Vagina (tissue), 2 donors: ENCODE measurements around the gene WDR38. TPM values are rescaled to one million over a fixed set of nuclear protein-coding genes. Genes with fewer than 3 reads are reported as not detected.

ENCODE experiments used
- DNase-seq, 2 donors: peaks; one replicate each; pipeline ENCODE4 v3.0.0-alpha.2; 2017; ENCODE audit errors: extremely low spot score in 2 of 2
- H3K27ac ChIP-seq: fragments of 200-600 bp; sonication (generic); one replicate; pipeline ENCODE4 v1.5.1; 2019
- H3K27me3 ChIP-seq: fragments of 200-600 bp; sonication (generic); one replicate; pipeline ENCODE4 v1.5.1; 2019
- H3K36me3 ChIP-seq, 2 donors: fragments of 200-600 bp; sonication (generic); one replicate each; pipeline ENCODE4 v1.5.1; 2017 to 2019
- H3K4me1 ChIP-seq: fragments of 200-600 bp; sonication (generic); one replicate; pipeline ENCODE4 v1.5.1; 2019
- H3K4me3 ChIP-seq, 2 donors: fragments of 200-600 bp; sonication (generic); 1 replicate in 1 of 2; 2 replicates in 1 of 2; pipeline ENCODE4 v1.5.1; 2016 to 2019
- H3K9me3 ChIP-seq: fragments of 200-600 bp; sonication (generic); one replicate; pipeline ENCODE4 v1.5.1; 2019
- POLR2A ChIP-seq, 2 donors: fragments of 450-650 bp; IDR thresholded peaks; one replicate each; pipeline ENCODE4 v1.6.1; 2017; ENCODE audit warnings: antibody characterized with exemption in 2 of 2, mild to moderate bottlenecking in 2 of 2, moderate library complexity in 2 of 2
- POLR2AphosphoS5 ChIP-seq, 2 donors: sonication (generic); formaldehyde crosslinking; IDR thresholded peaks; one replicate each; pipeline ENCODE4 v1.9.0; 2017; ENCODE audit warnings: antibody characterized with exemption in 2 of 2, mild to moderate bottlenecking in 2 of 2, low read depth in 1 of 2; ENCODE audit not compliant: insufficient read depth in 1 of 2
- intact Hi-C: fragments of 100-400 bp; cut with DNase I; formaldehyde crosslinking; loops from one replicate; pipeline ENCODE4 v1.15.1; 2023
- total RNA-seq: library from RNA; depleted of rRNA; stranded (reverse); fragments of >200 nt; gene quantifications from one replicate; pipeline ENCODE4 v1.2.3, GENCODE V29; 2016
- TF ChIP-seq, protein P1 (sequence below), 3 experiments: fragments of 450-650 bp in 2 of 3; fragments of 200-600 bp in 1 of 3; sonication (generic) in 1 of 3; IDR thresholded peaks; one replicate each; pipeline ENCODE4 v1.5.1; 2017 to 2019; ENCODE audit warnings: antibody characterized with exemption in 3 of 3, mild to moderate bottlenecking in 2 of 3, moderate library complexity in 2 of 3

WDR38 gene
- total RNA-seq, 1 donor from 2014 or later, result not detected

- intact Hi-C loops, result no loop called here
- Histone ChIP-seq H3K4me1 (peaks cover 20% of the 10 kb centered on the region), H3K36me3 (no peaks in the 10 kb centered on the region), H3K27ac (no peak overlapping the region), H3K27me3 (no peaks in the 10 kb centered on the region), H3K9me3 (no peaks in the 10 kb centered on the region), H3K4me3 (no peak overlapping the region)
- no peak for DNase-seq
- TF ChIP-seq, protein P1, sequence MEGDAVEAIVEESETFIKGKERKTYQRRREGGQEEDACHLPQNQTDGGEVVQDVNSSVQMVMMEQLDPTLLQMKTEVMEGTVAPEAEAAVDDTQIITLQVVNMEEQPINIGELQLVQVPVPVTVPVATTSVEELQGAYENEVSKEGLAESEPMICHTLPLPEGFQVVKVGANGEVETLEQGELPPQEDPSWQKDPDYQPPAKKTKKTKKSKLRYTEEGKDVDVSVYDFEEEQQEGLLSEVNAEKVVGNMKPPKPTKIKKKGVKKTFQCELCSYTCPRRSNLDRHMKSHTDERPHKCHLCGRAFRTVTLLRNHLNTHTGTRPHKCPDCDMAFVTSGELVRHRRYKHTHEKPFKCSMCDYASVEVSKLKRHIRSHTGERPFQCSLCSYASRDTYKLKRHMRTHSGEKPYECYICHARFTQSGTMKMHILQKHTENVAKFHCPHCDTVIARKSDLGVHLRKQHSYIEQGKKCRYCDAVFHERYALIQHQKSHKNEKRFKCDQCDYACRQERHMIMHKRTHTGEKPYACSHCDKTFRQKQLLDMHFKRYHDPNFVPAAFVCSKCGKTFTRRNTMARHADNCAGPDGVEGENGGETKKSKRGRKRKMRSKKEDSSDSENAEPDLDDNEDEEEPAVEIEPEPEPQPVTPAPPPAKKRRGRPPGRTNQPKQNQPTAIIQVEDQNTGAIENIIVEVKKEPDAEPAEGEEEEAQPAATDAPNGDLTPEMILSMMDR (IDR thresholded peaks at IDR 0.05), result no peak
- TF ChIP-seq POLR2AphosphoS5 (IDR thresholded peaks at IDR 0.05; ENCODE audit: insufficient read depth in 1 of 2, low read depth in 1 of 2), result no peak
- no peak for TF ChIP-seq POLR2A (IDR thresholded peaks at IDR 0.05)
Observed at GRCh38 chr9:124849801-124850200, 3.5 kb upstream of the WDR38 start.

DNA sequence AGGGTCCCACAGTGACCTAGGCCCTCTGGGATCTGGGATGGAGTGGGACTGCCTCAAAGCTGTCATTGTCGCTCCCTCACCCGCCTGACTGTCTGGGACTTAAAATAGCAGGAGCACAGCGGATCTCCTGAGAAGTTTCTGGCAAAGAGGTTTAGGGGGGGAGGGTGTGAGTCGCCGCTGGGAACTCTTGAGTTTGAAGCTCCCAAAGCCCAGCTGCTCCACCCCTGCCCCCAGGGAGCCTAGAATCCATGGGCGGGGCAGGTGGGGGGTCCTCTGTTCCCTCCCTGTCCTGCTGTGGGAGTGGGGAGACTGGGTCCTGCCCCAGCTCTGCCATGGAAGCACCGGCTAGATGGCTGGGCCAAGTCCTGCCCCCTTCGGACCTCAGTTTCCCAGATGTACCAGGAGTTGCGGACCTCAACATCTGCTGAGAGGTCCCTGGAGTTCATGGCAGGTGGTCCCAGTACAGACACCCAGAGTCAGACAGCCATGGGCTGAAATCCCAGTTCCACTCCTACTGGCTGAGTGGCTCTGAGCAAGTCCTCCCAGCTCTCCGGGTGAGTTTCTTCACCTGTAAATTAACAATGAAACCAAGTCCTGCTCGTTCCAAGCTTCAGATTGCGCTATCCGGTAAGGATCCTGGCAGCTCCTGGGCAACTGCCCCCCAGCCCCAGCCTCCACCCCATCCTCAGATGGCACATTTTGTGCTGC lies 985 bp upstream of the WDR38 start:
- H3K27ac ChIP-seq, result peak overlapping the region; percentile 68
- TF ChIP-seq, protein P1 (IDR thresholded peaks at IDR 0.05), result no peak
- TF ChIP-seq POLR2A (IDR thresholded peaks at IDR 0.05) (no peak), POLR2AphosphoS5 (IDR thresholded peaks at IDR 0.05; ENCODE audit: insufficient read depth in 1 of 2, low read depth in 1 of 2) (no peak)
- H3K36me3 ChIP-seq, result peaks cover 0 to 7% of the 10 kb centered on the region in 2 donors
- DNase-seq, result no peak
- H3K4me1 ChIP-seq, result peaks cover 20% of the 10 kb centered on the region
- intact Hi-C loops, result loop anchor here (2.0 kb wide), 1 partner anchor 79 kb away; no protein-coding TSS in a partner anchor
- H3K27me3 ChIP-seq, result no peaks in the 10 kb centered on the region
- no peaks in the 10 kb centered on the region for H3K9me3 ChIP-seq
- peak overlapping the region; percentile 44 to 47 for H3K4me3 ChIP-seq

DNA sequence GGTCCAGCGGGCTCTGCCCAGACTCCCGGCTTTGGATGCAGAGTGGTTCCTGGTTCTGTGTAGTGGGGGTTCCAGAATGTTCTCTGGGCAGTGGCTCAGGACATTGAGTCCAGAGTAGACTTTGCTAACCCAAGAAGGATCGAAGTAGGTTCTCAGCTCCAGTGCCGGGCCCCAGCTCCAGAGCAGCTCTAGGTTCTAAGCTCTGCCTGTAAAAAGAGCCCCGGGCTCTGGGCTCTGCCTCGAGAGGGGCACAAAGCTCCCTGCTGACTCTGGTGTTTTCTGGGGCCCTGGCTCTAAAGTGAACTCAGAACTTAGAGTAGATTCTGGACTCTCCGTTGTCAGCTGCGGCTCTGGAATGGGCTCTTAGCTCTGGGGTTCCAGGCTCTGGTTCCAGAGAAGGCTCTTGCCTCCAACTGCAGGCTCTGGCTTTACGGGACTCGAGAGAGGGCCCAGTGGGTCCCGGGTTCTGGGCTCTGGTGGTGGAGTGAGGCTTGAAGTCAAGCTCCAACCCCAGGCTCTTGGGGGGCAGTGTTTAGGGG lies 414 bp downstream of the WDR38 start:
- Histone ChIP-seq H3K27me3 (no peaks in the 10 kb centered on the region), H3K4me3 (peak overlapping the region; percentile 44 to 47), H3K9me3 (no peaks in the 10 kb centered on the region), H3K27ac (peak overlapping the region; percentile 68), H3K36me3 (peaks cover 0 to 21% of the 10 kb centered on the region in 2 donors), H3K4me1 (peaks cover 21% of the 10 kb centered on the region)
- DNase-seq, result no peak
- TF ChIP-seq POLR2AphosphoS5 (IDR thresholded peaks at IDR 0.05; ENCODE audit: insufficient read depth in 1 of 2, low read depth in 1 of 2), result no peak
- TF ChIP-seq, protein P1 (IDR thresholded peaks at IDR 0.05), result no peak
- intact Hi-C loops, result loop anchor here (2.0 kb wide), 1 partner anchor 81 kb away; no protein-coding TSS in a partner anchor

DNA sequence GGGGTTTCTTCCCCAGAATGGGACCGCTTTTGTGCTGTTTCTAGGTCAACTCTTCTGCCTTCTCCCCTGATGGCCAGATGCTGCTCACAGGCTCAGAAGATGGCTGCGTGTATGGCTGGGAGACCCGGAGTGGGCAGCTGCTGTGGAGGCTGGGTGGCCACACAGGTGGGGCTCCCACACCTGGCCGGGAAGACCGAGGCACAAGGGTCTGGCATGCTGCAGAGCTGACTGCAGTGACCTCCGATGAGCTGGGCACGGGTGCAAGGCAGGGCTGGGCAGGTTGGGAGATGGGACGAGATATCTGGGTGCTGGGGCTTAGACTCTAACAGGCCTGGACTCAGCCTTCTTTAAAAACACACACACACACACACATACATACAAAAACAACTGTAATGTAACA lies 901 bp downstream of the WDR38 start:
- Histone ChIP-seq H3K36me3 (peaks cover 0 to 26% of the 10 kb centered on the region in 2 donors), H3K4me3 (no peak overlapping the region), H3K9me3 (no peaks in the 10 kb centered on the region), H3K27me3 (no peaks in the 10 kb centered on the region), H3K4me1 (peaks cover 26% of the 10 kb centered on the region), H3K27ac (peak overlapping the region; percentile 68)
- DNase-seq, result no peak
- intact Hi-C loops, result no loop called here
- TF ChIP-seq, protein P1 (IDR thresholded peaks at IDR 0.05), result no peak
- TF ChIP-seq POLR2A (IDR thresholded peaks at IDR 0.05), result no peak
- no peak for TF ChIP-seq POLR2AphosphoS5 (IDR thresholded peaks at IDR 0.05; ENCODE audit: insufficient read depth in 1 of 2, low read depth in 1 of 2)

DNA sequence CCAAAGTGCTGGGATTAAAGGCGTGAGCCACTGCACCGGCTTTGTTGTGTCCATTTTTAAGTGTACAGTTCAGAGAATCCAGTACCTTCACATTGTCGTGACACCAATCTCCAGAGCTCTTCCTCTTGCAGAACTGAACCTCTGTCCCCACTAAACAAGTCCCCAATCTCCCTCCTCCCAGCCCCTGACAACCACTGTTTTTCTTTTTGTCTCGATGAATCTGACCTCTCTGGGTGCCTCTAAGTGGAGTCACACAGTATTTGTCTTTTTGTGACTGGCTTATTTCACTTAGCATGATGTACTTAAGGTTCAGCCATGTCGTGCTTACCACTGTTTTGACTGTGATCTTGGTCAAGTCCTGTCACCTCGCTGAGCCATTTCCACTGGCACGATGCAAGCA lies 1.6 kb downstream of the WDR38 start:
- Histone ChIP-seq H3K4me1 (peaks cover 32% of the 10 kb centered on the region), H3K9me3 (no peaks in the 10 kb centered on the region), H3K27ac (no peak overlapping the region), H3K36me3 (peaks cover 0 to 32% of the 10 kb centered on the region in 2 donors), H3K4me3 (no peak overlapping the region), H3K27me3 (no peaks in the 10 kb centered on the region)
- DNase-seq, result no peak
- intact Hi-C loops, result no loop called here
- TF ChIP-seq, protein P1 (IDR thresholded peaks at IDR 0.05), result no peak
- TF ChIP-seq POLR2AphosphoS5 (IDR thresholded peaks at IDR 0.05; ENCODE audit: insufficient read depth in 1 of 2, low read depth in 1 of 2) (no peak), POLR2A (IDR thresholded peaks at IDR 0.05) (no peak)
